Inflammatory macrophage (primary cell): ENCODE measurements around the gene BTBD8.

Experiments
- DNase-seq, 2 donors: peaks; one replicate each; pipeline ENCODE4 v3.0.0-alpha.2; 2020 to 2022

Gene BTBD8

GRCh38 chr1:92194511-92194910 is 114.4 kb downstream of the BTBD8 start:
- peak; percentile 44 to 54 for DNase-seq

GRCh38 chr1:92201973-92202372 is 121.8 kb downstream of the BTBD8 start:
- peak; percentile 8 to 50 for DNase-seq

GRCh38 chr1:92203105-92203504 is 123.0 kb downstream of the BTBD8 start:
- DNase-seq, result no peak

GRCh38 chr1:92210701-92211100 is 130.6 kb downstream of the BTBD8 start:
- DNase-seq, result no peak

- DNase-seq, result no peak
Observed at GRCh38 chr1:92211166-92211565, 131.0 kb downstream of the BTBD8 start.

GRCh38 chr1:92217721-92218120 is 137.6 kb downstream of the BTBD8 start, which contains the start of gene C1orf146:
Gene C1orf146, plus strand, starts transcription at chr1:92217915. Its CDS starts 13,506 bp downstream, at chr1:92231421.
- no peak for DNase-seq

- no peak for DNase-seq
Observed at GRCh38 chr1:92218559-92218958, 138.4 kb downstream of the BTBD8 start.

GRCh38 chr1:92219028-92219427 is 138.9 kb downstream of the BTBD8 start:
- no peak for DNase-seq

GRCh38 chr1:92228401-92228800 is 148.3 kb downstream of the BTBD8 start:
- DNase-seq, result no peak

GRCh38 chr1:92230736-92231135 is 150.6 kb downstream of the BTBD8 start:
- DNase-seq, result no peak
